Muscle layer of colon (tissue), 2 donors: Measurements from ENCODE around the gene AHRR.

Experiments used
- H3K27ac ChIP-seq: one replicate; pipeline ENCODE4 v1.7.0; 2013; ENCODE audit warnings: low read depth, mild to moderate bottlenecking, low read length, moderate library complexity
- H3K27me3 ChIP-seq, 2 donors: one replicate each; pipeline ENCODE4 v1.7.0; 2013; ENCODE audit warnings: low read length in 2 of 2, mild to moderate bottlenecking in 2 of 2; ENCODE audit not compliant: insufficient read depth in 2 of 2, control insufficient read depth in 1 of 2
- H3K36me3 ChIP-seq: one replicate; pipeline ENCODE4 v1.7.0; 2013; ENCODE audit warnings: mild to moderate bottlenecking, low read length; ENCODE audit not compliant: insufficient read depth
- H3K4me1 ChIP-seq: one replicate; pipeline ENCODE4 v1.7.0; 2013; ENCODE audit warnings: mild to moderate bottlenecking, low read length; ENCODE audit not compliant: insufficient read depth
- H3K4me3 ChIP-seq, 2 donors: one replicate each; pipeline ENCODE4 v1.7.0; 2013; ENCODE audit warnings: low read length in 2 of 2, low read depth in 1 of 2, mild to moderate bottlenecking in 1 of 2, moderate library complexity in 1 of 2
- H3K9ac ChIP-seq: one replicate; pipeline ENCODE4 v1.7.0; 2013; ENCODE audit warnings: low read length
- H3K9me3 ChIP-seq: one replicate; pipeline ENCODE4 v1.7.0; 2013; ENCODE audit warnings: mild to moderate bottlenecking, low read length
- donor health status: abdominal sarcoma.
- donor health status: Adenocarcinoma of cecum.

The AHRR gene

GRCh38 chr5:352639-353611 lies 31.4 kb downstream of the AHRR start:
- Histone ChIP-seq H3K4me1 (no peaks in the 10 kb centered on the region), H3K27ac (no peak overlapping the region), H3K36me3 (no peaks in the 10 kb centered on the region), H3K9me3 (no peaks in the 10 kb centered on the region), H3K9ac (no peak overlapping the region), H3K27me3 (peaks cover 0 to 1% of the 10 kb centered on the region in 2 donors), H3K4me3 (no peak overlapping the region)

DNA sequence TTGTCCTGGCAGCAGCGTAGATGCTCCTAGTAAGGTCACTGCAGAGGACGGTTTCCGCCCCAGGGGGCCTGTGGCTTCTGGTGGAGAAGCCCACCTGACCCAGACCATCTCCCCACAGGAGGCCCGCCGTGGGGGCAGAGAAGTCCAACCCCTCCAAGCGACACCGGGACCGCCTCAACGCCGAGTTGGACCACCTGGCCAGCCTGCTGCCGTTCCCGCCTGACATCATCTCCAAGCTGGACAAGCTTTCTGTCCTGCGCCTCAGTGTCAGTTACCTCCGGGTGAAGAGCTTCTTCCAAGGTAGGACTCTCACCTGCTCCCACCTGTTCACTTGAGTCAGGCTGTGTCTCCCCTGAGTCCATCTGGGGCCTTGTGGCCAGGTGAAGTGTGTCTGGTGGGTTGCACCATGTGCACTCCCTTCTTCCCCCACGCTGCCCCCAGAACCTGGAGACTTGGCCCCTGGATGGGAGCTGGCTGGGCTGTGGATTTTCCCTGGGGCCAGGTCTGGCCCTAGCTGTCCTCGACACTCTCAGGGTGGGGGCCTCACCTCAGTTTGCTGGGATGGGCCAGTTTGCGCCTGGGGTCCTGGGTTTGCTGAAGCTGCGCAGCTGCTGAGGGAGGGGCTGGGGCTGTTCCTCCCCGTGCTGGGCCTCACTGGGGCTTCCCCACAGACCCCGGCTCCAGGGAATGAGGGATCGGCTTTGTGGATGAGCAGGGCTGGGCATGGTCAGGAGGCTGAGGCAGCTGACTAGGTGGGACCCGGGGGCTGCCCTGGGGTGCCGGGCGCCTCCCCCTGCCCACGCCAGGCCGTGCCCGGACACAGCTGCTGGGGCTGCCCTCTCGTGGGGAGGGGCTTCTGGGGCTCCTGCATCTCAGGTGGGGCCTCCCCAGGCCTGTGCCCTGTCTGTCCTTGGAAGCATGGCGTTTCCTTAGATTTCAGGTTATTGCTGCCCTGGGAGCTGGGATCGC lies 32.4 kb downstream of the AHRR start:
- Histone ChIP-seq H3K9ac (no peak overlapping the region), H3K36me3 (no peaks in the 10 kb centered on the region), H3K27ac (no peak overlapping the region), H3K9me3 (no peaks in the 10 kb centered on the region), H3K27me3 (no peaks in the 10 kb centered on the region), H3K4me3 (no peak overlapping the region), H3K4me1 (no peaks in the 10 kb centered on the region)

GRCh38 chr5:354581-355378 lies 33.3 kb downstream of the AHRR start:
- no peak overlapping the region for H3K27ac ChIP-seq
- H3K4me1 ChIP-seq = no peaks in the 10 kb centered on the region
- no peak overlapping the region for H3K9ac ChIP-seq
- H3K4me3 ChIP-seq = no peak overlapping the region
- no peaks in the 10 kb centered on the region for H3K27me3 ChIP-seq
- no peaks in the 10 kb centered on the region for H3K9me3 ChIP-seq
- no peaks in the 10 kb centered on the region for H3K36me3 ChIP-seq

GRCh38 chr5:355379-355935 lies 33.9 kb downstream of the AHRR start:
- Histone ChIP-seq H3K9me3 (no peaks in the 10 kb centered on the region), H3K27ac (no peak overlapping the region), H3K27me3 (no peaks in the 10 kb centered on the region), H3K9ac (no peak overlapping the region), H3K36me3 (no peaks in the 10 kb centered on the region), H3K4me1 (no peaks in the 10 kb centered on the region), H3K4me3 (no peak overlapping the region)

DNA sequence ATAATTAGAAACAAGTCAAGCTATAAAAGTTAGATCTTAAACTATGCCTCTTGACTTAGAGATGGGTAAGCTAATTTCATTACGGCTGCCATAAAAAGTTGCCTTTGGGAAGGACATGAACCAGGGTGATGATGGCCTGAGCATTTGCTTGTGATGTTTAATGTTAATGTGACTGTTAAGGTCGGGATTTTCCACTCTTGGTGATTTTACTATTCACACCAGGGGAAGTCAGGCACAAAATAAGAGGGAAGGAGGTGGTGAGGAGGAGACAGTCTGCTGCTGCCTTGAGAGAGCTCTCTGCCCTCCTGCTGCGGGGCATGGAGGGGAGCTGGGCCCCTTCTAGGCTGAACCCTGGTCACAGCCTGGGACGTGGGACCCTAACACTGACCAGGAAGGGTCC lies 34.4 kb downstream of the AHRR start:
- no peak overlapping the region for H3K27ac ChIP-seq
- no peaks in the 10 kb centered on the region for H3K36me3 ChIP-seq
- no peaks in the 10 kb centered on the region for H3K9me3 ChIP-seq
- no peak overlapping the region for H3K9ac ChIP-seq
- H3K4me3 ChIP-seq = no peak overlapping the region
- no peaks in the 10 kb centered on the region for H3K4me1 ChIP-seq
- H3K27me3 ChIP-seq = no peaks in the 10 kb centered on the region

DNA sequence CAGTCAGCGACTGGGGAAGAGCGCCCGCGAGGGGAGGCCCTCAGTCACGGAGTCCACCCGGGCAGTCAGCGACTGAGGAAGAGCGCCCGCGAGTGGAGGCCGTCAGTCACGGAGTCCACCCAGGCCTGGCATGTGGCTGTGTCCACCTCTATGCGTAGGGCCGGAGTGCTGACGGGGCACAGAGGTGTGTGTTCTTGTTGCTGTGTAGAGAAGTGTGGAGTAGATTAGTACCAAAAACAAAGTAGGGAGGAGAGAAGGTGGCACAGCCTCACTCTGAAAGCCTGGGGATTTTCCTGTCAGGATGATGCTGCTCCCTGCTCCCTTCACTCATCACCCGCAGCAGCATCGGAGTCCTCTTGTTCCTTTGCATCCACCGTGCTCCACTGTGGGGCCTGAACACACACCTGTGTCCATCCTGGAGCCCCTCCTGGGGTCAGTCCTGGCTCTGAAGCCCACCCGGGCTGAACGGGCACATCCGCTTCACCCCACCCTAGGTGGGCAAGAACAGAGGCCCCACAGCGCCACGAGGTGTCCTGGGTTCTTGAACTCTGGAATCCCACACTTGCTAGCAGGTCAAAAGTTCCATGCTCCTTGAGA lies 37.9 kb downstream of the AHRR start:
- Histone ChIP-seq H3K36me3 (no peaks in the 10 kb centered on the region), H3K4me1 (no peaks in the 10 kb centered on the region), H3K4me3 (no peak overlapping the region), H3K9ac (no peak overlapping the region), H3K9me3 (no peaks in the 10 kb centered on the region), H3K27me3 (no peaks in the 10 kb centered on the region), H3K27ac (no peak overlapping the region)

DNA sequence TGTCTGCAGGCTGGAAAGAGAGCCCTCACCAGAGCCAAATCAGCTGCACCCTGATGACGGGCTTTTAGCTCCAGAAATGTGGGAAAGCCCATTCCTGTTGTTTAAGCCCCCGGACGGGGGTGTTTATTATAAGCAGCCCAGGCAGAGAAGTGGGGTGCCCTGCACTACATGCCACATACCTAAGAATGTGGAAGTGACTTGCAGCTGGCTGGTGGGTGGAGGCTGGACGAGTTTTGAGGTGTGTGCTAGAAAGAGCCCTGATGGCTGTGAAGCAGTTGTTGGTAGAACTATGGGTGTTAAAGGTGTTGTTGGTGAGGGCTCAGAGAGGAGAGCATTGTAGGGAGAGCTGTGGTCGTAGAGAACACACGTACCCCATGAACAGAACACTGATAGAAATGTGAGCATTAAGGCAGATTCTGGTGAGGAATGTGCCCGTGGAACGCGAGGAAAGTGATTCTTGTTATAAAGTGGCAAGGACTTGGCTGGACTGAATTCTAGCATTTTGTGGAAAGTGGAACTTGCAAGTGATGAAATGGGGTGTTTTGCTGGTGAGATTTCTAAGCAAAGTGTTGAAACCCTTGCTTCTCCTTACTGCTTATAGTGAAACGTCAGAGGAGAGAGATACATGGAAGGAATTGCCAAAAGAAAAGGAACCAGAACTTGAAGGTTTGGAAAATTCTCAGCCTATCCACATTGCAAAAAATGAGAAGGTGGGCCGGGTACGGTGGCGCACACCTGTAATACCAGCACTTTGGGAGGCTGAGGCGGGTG lies 38.9 kb downstream of the AHRR start:
- Histone ChIP-seq H3K4me1 (no peaks in the 10 kb centered on the region), H3K4me3 (no peak overlapping the region), H3K9me3 (no peaks in the 10 kb centered on the region), H3K9ac (no peak overlapping the region), H3K36me3 (no peaks in the 10 kb centered on the region), H3K27me3 (no peaks in the 10 kb centered on the region), H3K27ac (no peak overlapping the region)

DNA sequence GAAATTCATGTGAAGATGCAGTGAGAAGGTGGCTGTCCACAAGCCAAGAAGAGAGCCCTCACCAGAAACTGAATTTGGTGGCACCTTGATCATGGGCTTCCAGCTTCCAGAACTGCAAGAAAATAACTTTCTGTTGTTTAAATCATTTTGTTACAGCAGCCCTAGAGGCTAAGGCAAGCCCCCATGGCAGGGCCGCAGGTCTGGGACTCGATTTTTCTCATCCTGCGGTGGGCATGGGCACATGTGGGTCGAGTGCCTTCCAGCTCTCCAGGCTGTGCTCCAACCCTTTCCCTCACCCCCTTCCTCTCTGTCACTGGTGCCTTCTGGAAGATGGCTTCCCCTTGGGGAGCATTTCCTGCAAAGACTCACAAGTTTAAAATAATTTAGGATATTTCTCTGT lies 40.7 kb downstream of the AHRR start:
- Histone ChIP-seq H3K9me3 (no peaks in the 10 kb centered on the region), H3K9ac (no peak overlapping the region), H3K36me3 (no peaks in the 10 kb centered on the region), H3K27me3 (no peaks in the 10 kb centered on the region), H3K4me1 (no peaks in the 10 kb centered on the region), H3K27ac (no peak overlapping the region), H3K4me3 (no peak overlapping the region)

GRCh38 chr5:362978-363765 lies 41.7 kb downstream of the AHRR start:
- Histone ChIP-seq H3K36me3 (no peaks in the 10 kb centered on the region), H3K27me3 (no peaks in the 10 kb centered on the region), H3K9me3 (no peaks in the 10 kb centered on the region), H3K27ac (no peak overlapping the region), H3K9ac (no peak overlapping the region), H3K4me3 (no peak overlapping the region), H3K4me1 (no peaks in the 10 kb centered on the region)
